Measurements from ENCODE around the gene SMG9. TPM values are rescaled to one million over a fixed set of nuclear protein-coding genes. Genes with fewer than 3 reads are reported as not detected.

SMG9 gene
- total and polyA plus RNA-seq, 2 donors (not counting 1 experiment from before 2014, with no cell fraction given): 6.0 to 6.1 TPM

- Histone ChIP-seq H3K27me3 (ENCODE audit: control insufficient read depth, insufficient read depth, low read length) (no peaks in the 10 kb centered on the region), H3K4me3 (replicated peaks in 1 of 4; ENCODE audit: control extremely low read depth in 1 of 4, insufficient read depth in 1 of 4, low read depth in 3 of 4, low read length in 4 of 4) (no peak overlapping the region), H4K20me1 (ENCODE audit: control insufficient read depth, extremely low read depth, insufficient read depth, low read length) (no peaks in the 10 kb centered on the region), H3K79me2 (ENCODE audit: control insufficient read depth, insufficient read depth, low read length) (no peaks in the 10 kb centered on the region), H3K9ac (ENCODE audit: insufficient read depth, low read length) (no peak overlapping the region), H3K36me3 (ENCODE audit: control insufficient read depth, insufficient read depth, low read length) (no peaks in the 10 kb centered on the region), H3K9me3 (ENCODE audit: control insufficient read depth, insufficient read depth, low read depth, low read length) (no peaks in the 10 kb centered on the region), H2AFZ (ENCODE audit: low read length) (no peak overlapping the region), H3K4me1 (ENCODE audit: control insufficient read depth, extremely low read depth, insufficient read depth, low read length) (peaks cover 30% of the 10 kb centered on the region), H3K4me2 (ENCODE audit: extremely low read depth, insufficient read depth, low read length) (peak overlapping the region; percentile 37), H3K27ac (ENCODE audit: insufficient read depth, low read length) (peak overlapping the region; percentile 34)
- peak; percentile 49 to 76 for DNase-seq (ENCODE audit: low read depth in 2 of 2)
- peak; percentile 53 to 70 for TF ChIP-seq CTCF (conservative IDR thresholded peaks at IDR 0.05 in 1 of 2, IDR thresholded peaks at IDR 0.05 in 1 of 2; ENCODE audit: low read depth in 1 of 2, low read length in 2 of 2)
- no peak for TF ChIP-seq EZH2 (IDR thresholded peaks at IDR 0.05; ENCODE audit: low read length, missing control alignments)
Measured at GRCh38 chr19:43759515-43759914, 4.8 kb upstream of the SMG9 start.

- peaks cover 4% of the 10 kb centered on the region for H3K36me3 ChIP-seq (ENCODE audit: control insufficient read depth, insufficient read depth, low read length)
- peak overlapping the region; percentile 99 for H3K27ac ChIP-seq (ENCODE audit: insufficient read depth, low read length)
- H3K4me2 ChIP-seq (ENCODE audit: extremely low read depth, insufficient read depth, low read length): peak overlapping the region; percentile 95
- no peaks in the 10 kb centered on the region for H3K9me3 ChIP-seq (ENCODE audit: control insufficient read depth, insufficient read depth, low read depth, low read length)
- H3K9ac ChIP-seq (ENCODE audit: insufficient read depth, low read length): peak overlapping the region; percentile 99
- H3K79me2 ChIP-seq (ENCODE audit: control insufficient read depth, insufficient read depth, low read length): peaks cover 23% of the 10 kb centered on the region
- peaks cover 37% of the 10 kb centered on the region for H3K4me1 ChIP-seq (ENCODE audit: control insufficient read depth, extremely low read depth, insufficient read depth, low read length)
- no peaks in the 10 kb centered on the region for H3K27me3 ChIP-seq (ENCODE audit: control insufficient read depth, insufficient read depth, low read length)
- peak overlapping the region; percentile 67 to 93 (median 86) for H3K4me3 ChIP-seq (replicated peaks in 1 of 4; ENCODE audit: control extremely low read depth in 1 of 4, insufficient read depth in 1 of 4, low read depth in 3 of 4, low read length in 4 of 4)
- H2AFZ ChIP-seq (ENCODE audit: low read length): peak overlapping the region; percentile 55
- TF ChIP-seq CTCF (conservative IDR thresholded peaks at IDR 0.05 in 1 of 2, IDR thresholded peaks at IDR 0.05 in 1 of 2; ENCODE audit: low read depth in 1 of 2, low read length in 2 of 2): no peak
- no peak for TF ChIP-seq EZH2 (IDR thresholded peaks at IDR 0.05; ENCODE audit: low read length, missing control alignments)
- DNase-seq (ENCODE audit: low read depth in 2 of 2): peak; percentile 55 to 69
- H4K20me1 ChIP-seq (ENCODE audit: control insufficient read depth, extremely low read depth, insufficient read depth, low read length): no peaks in the 10 kb centered on the region
Measured at GRCh38 chr19:43755256-43755801, 567 bp upstream of the SMG9 start.

- Histone ChIP-seq H3K79me2 (ENCODE audit: control insufficient read depth, insufficient read depth, low read length) (peaks cover 23% of the 10 kb centered on the region), H3K4me1 (ENCODE audit: control insufficient read depth, extremely low read depth, insufficient read depth, low read length) (peaks cover 34% of the 10 kb centered on the region), H3K9me3 (ENCODE audit: control insufficient read depth, insufficient read depth, low read depth, low read length) (no peaks in the 10 kb centered on the region), H3K4me3 (replicated peaks in 1 of 4; ENCODE audit: control extremely low read depth in 1 of 4, insufficient read depth in 1 of 4, low read depth in 3 of 4, low read length in 4 of 4) (peak overlapping the region; percentile 82 to 93 (median 90)), H3K27me3 (ENCODE audit: control insufficient read depth, insufficient read depth, low read length) (no peaks in the 10 kb centered on the region), H3K36me3 (ENCODE audit: control insufficient read depth, insufficient read depth, low read length) (peaks cover 7% of the 10 kb centered on the region), H2AFZ (ENCODE audit: low read length) (peak overlapping the region; percentile 63), H4K20me1 (ENCODE audit: control insufficient read depth, extremely low read depth, insufficient read depth, low read length) (no peaks in the 10 kb centered on the region), H3K9ac (ENCODE audit: insufficient read depth, low read length) (peak overlapping the region; percentile 99), H3K4me2 (ENCODE audit: extremely low read depth, insufficient read depth, low read length) (peak overlapping the region; percentile 95), H3K27ac (ENCODE audit: insufficient read depth, low read length) (peak overlapping the region; percentile 99)
- no peak for DNase-seq (ENCODE audit: low read depth in 2 of 2)
- TF ChIP-seq CTCF (conservative IDR thresholded peaks at IDR 0.05 in 1 of 2, IDR thresholded peaks at IDR 0.05 in 1 of 2; ENCODE audit: low read depth in 1 of 2, low read length in 2 of 2): no peak
- TF ChIP-seq EZH2 (IDR thresholded peaks at IDR 0.05; ENCODE audit: low read length, missing control alignments): no peak
Measured at GRCh38 chr19:43754253-43754502, 584 bp downstream of the SMG9 start.

All from fibroblast of lung (primary cell).